Measurements from ENCODE around the gene STAU1. TPM values are rescaled to one million over a fixed set of nuclear protein-coding genes. Genes with fewer than 3 reads are reported as not detected.
"Not testable (repeated sequence)": the region's sequence is repeated elsewhere in the genome, so short reads cannot be mapped to it uniquely, and the experiment has no call there.

STAU1 gene
- total RNA-seq, 2 experiments from 2014 or later, result 56.6 to 60.5 TPM

- ChIA-PET CTCF (interaction anchor here (0.6 to 1.8 kb wide), 4 partner anchors 18 to 106 kb away, joined by 3 to 10 read pairs (median 6); no protein-coding TSS in a partner anchor), POLR2A (interaction anchor here (1.0 to 1.8 kb wide), 2 partner anchors 12 to 15 kb away, joined by 3 to 6 read pairs; no protein-coding TSS in a partner anchor)
- Mint-ChIP-seq H3K9me3 (no peaks in the 10 kb centered on the region), H3K27me3 (no peaks in the 10 kb centered on the region), H3K4me3 (no peak overlapping the region), H3K36me3 (ENCODE audit: low read depth) (peaks cover 61% of the 10 kb centered on the region), H3K4me1 (peaks cover 15% of the 10 kb centered on the region), H3K27ac (no peak overlapping the region)
- no peak for DNase-seq
Measured at GRCh38 chr20:49151436-49151835, 36.7 kb downstream of the STAU1 start.

- Mint-ChIP-seq H3K27ac (no peak overlapping the region), H3K4me1 (peaks cover 3% of the 10 kb centered on the region), H3K9me3 (no peaks in the 10 kb centered on the region), H3K4me3 (no peak overlapping the region), H3K27me3 (no peaks in the 10 kb centered on the region), H3K36me3 (ENCODE audit: low read depth) (peaks cover 54% of the 10 kb centered on the region)
- DNase-seq, result no peak
- ChIA-PET POLR2A (no interaction called here), CTCF (interaction anchor here (0.7 to 1.6 kb wide), 4 partner anchors 17 to 1409 kb away, joined by 3 read pairs; no protein-coding TSS in a partner anchor)
Measured at GRCh38 chr20:49149281-49150045, 38.7 kb downstream of the STAU1 start.

GRCh38 chr20:49148601-49149000, 39.5 kb downstream of the STAU1 start:
- POLR2A ChIA-PET, result interaction anchor here (0.9 kb wide), 1 partner anchor 16 kb away, joined by 3 read pairs; no protein-coding TSS in a partner anchor
- H3K4me3 Mint-ChIP-seq, result no peak overlapping the region
- H3K4me1 Mint-ChIP-seq, result peaks cover 10% of the 10 kb centered on the region
- DNase-seq, result no peak
- CTCF ChIA-PET, result interaction anchor here (0.6 to 1.2 kb wide), 3 partner anchors 28 to 1409 kb away, joined by 3 read pairs; no protein-coding TSS in a partner anchor
- no peaks in the 10 kb centered on the region for H3K27me3 Mint-ChIP-seq
- no peak overlapping the region for H3K27ac Mint-ChIP-seq
- H3K9me3 Mint-ChIP-seq, result no peaks in the 10 kb centered on the region
- H3K36me3 Mint-ChIP-seq (ENCODE audit: low read depth), result peaks cover 59% of the 10 kb centered on the region

- Mint-ChIP-seq H3K4me3 (no peak overlapping the region), H3K4me1 (peaks cover 10% of the 10 kb centered on the region), H3K36me3 (ENCODE audit: low read depth) (peaks cover 63% of the 10 kb centered on the region), H3K27ac (no peak overlapping the region), H3K9me3 (no peaks in the 10 kb centered on the region), H3K27me3 (no peaks in the 10 kb centered on the region)
- ChIA-PET POLR2A (interaction anchor here (1.4 kb wide), 1 partner anchor 47 kb away, joined by 3 read pairs; no protein-coding TSS in a partner anchor), CTCF (no interaction called here)
- no peak for DNase-seq
Measured at GRCh38 chr20:49147296-49147695, 40.8 kb downstream of the STAU1 start.

- no peaks in the 10 kb centered on the region for H3K9me3 Mint-ChIP-seq
- H3K4me1 Mint-ChIP-seq, result peaks cover 10% of the 10 kb centered on the region
- POLR2A ChIA-PET, result interaction anchor here (1.4 kb wide), 1 partner anchor 48 kb away, joined by 3 read pairs; no protein-coding TSS in a partner anchor
- H3K27me3 Mint-ChIP-seq, result no peaks in the 10 kb centered on the region
- H3K36me3 Mint-ChIP-seq (ENCODE audit: low read depth), result peaks cover 58% of the 10 kb centered on the region
- no peak overlapping the region for H3K27ac Mint-ChIP-seq
- H3K4me3 Mint-ChIP-seq, result no peak overlapping the region
- no peak for DNase-seq
- CTCF ChIA-PET, result interaction anchor here (0.7 to 1.0 kb wide), 2 partner anchors 14 to 71 kb away, joined by 3 read pairs; no protein-coding TSS in a partner anchor
Measured at GRCh38 chr20:49146442-49147225, 41.5 kb downstream of the STAU1 start.

- no peaks in the 10 kb centered on the region for H3K27me3 Mint-ChIP-seq
- no peak for DNase-seq
- no peak overlapping the region for H3K4me3 Mint-ChIP-seq
- peaks cover 30% of the 10 kb centered on the region for H3K36me3 Mint-ChIP-seq (ENCODE audit: low read depth)
- no peak overlapping the region for H3K27ac Mint-ChIP-seq
- H3K9me3 Mint-ChIP-seq, result no peaks in the 10 kb centered on the region
- CTCF ChIA-PET, result interaction anchor here (0.7 kb wide), 1 partner anchor 764 kb away, joined by 3 read pairs; no protein-coding TSS in a partner anchor
- POLR2A ChIA-PET, result no interaction called here
- peaks cover 15% of the 10 kb centered on the region for H3K4me1 Mint-ChIP-seq
Measured at GRCh38 chr20:49140834-49141233, 47.3 kb downstream of the STAU1 start.

- no peak overlapping the region for H3K27ac Mint-ChIP-seq
- ChIA-PET CTCF (interaction anchor here (0.7 kb wide), 1 partner anchor 764 kb away, joined by 3 read pairs; no protein-coding TSS in a partner anchor), POLR2A (no interaction called here)
- H3K9me3 Mint-ChIP-seq, result no peaks in the 10 kb centered on the region
- peaks cover 32% of the 10 kb centered on the region for H3K36me3 Mint-ChIP-seq (ENCODE audit: low read depth)
- no peaks in the 10 kb centered on the region for H3K27me3 Mint-ChIP-seq
- no peak for DNase-seq
- H3K4me3 Mint-ChIP-seq, result no peak overlapping the region
- peaks cover 15% of the 10 kb centered on the region for H3K4me1 Mint-ChIP-seq
Measured at GRCh38 chr20:49140411-49140810, 47.7 kb downstream of the STAU1 start.

- Mint-ChIP-seq H3K4me1 (peaks cover 5% of the 10 kb centered on the region), H3K4me3 (no peak overlapping the region), H3K27ac (no peak overlapping the region)
Measured at GRCh38 chr20:49138431-49138830, 49.7 kb downstream of the STAU1 start.

GRCh38 chr20:49136817-49137571, 51.1 kb downstream of the STAU1 start:
- no peak overlapping the region for H3K4me3 Mint-ChIP-seq
- ChIA-PET CTCF (interaction anchor here (0.6 to 6.3 kb wide), 2 partner anchors 51 to 80 kb away, joined by 4 to 156 read pairs; partner anchors contain the start of genes DDX27 and STAU1), POLR2A (no interaction called here)
- no peak overlapping the region for H3K27ac Mint-ChIP-seq
- no peaks in the 10 kb centered on the region for H3K27me3 Mint-ChIP-seq
- H3K9me3 Mint-ChIP-seq, result no peaks in the 10 kb centered on the region
- peaks cover 32% of the 10 kb centered on the region for H3K36me3 Mint-ChIP-seq (ENCODE audit: low read depth)
- peaks cover 7% of the 10 kb centered on the region for H3K4me1 Mint-ChIP-seq
- DNase-seq, result no peak

More at GRCh38 chr20:49138431-49138830, 49.7 kb downstream of the STAU1 start:
- DNase-seq, result no peak
- POLR2A ChIA-PET, result interaction anchor here (1.4 kb wide), 1 partner anchor 81 kb away, joined by 3 read pairs; the partner anchor contains the start of gene DDX27
- CTCF ChIA-PET, result interaction anchor here (1.1 to 6.3 kb wide), 4 partner anchors 11 to 79 kb away, joined by 3 to 156 read pairs (median 8); partner anchors contain the start of gene DDX27
- Mint-ChIP-seq H3K27me3 (no peaks in the 10 kb centered on the region), H3K36me3 (ENCODE audit: low read depth) (peaks cover 34% of the 10 kb centered on the region), H3K9me3 (no peaks in the 10 kb centered on the region)

GRCh38 chr20:49134797-49135196, 53.3 kb downstream of the STAU1 start:
- not testable (repeated sequence) for H3K27me3 Mint-ChIP-seq, H3K4me3 Mint-ChIP-seq, DNase-seq, H3K27ac Mint-ChIP-seq, H3K4me1 Mint-ChIP-seq, H3K9me3 Mint-ChIP-seq
- peaks cover 46% of the 10 kb centered on the region for H3K36me3 Mint-ChIP-seq (ENCODE audit: low read depth)
- ChIA-PET CTCF (interaction anchor here (0.6 to 6.3 kb wide), 3 partner anchors 32 to 114 kb away, joined by 3 to 156 read pairs (median 16); partner anchors contain the start of gene DDX27), POLR2A (interaction anchor here (1.2 to 1.6 kb wide), 2 partner anchors 8 to 89 kb away, joined by 3 to 5 read pairs; partner anchors contain the start of gene CSE1L)

GRCh38 chr20:49133571-49133970, 54.6 kb downstream of the STAU1 start:
- no peaks in the 10 kb centered on the region for H3K9me3 Mint-ChIP-seq
- H3K36me3 Mint-ChIP-seq (ENCODE audit: low read depth), result peaks cover 40% of the 10 kb centered on the region
- H3K27me3 Mint-ChIP-seq, result no peaks in the 10 kb centered on the region
- ChIA-PET POLR2A (interaction anchor here (1.2 to 1.6 kb wide), 2 partner anchors 10 to 85 kb away, joined by 5 to 6 read pairs; partner anchors contain the start of gene DDX27), CTCF (interaction anchor here (0.6 to 6.3 kb wide), 14 partner anchors 11 to 113 kb away, joined by 3 to 156 read pairs (median 6); partner anchors contain the start of gene DDX27)
- H3K27ac Mint-ChIP-seq, result no peak overlapping the region
- H3K4me1 Mint-ChIP-seq, result peaks cover 7% of the 10 kb centered on the region
- no peak overlapping the region for H3K4me3 Mint-ChIP-seq
- no peak for DNase-seq
